HCT116 (cell line): ENCODE results near the gene TNFRSF9. TPM values are rescaled to one million over a fixed set of nuclear protein-coding genes. Genes with fewer than 3 reads are reported as not detected.

Source experiments
- ATAC-seq: fragments of 200-7000 bp; cut with Tn5 transposase; 2 replicates; pipeline ENCODE4 v1.9.1; 2020; ENCODE audit warnings: mild to moderate bottlenecking, moderate library complexity
- BruUV-seq: library from RNA; stranded (reverse); fragments of 400-500 nt; replicated peaks from 2 replicates; lab custom pipeline; 2021; lab: Mats Ljungman, UMichigan
- CTCF ChIA-PET: fragments of 300-600 bp; sonication (Branson Sonifier 250); formaldehyde crosslinking; loops from one replicate; lab custom pipeline; 2021; ENCODE audit warnings: antibody characterized with exemption; lab: Charles Lee
- POLR2A ChIA-PET: fragments of 300-600, 350-600 bp; sonication (Branson Sonifier 250); formaldehyde crosslinking; loops from one replicate; lab custom pipeline; 2021; ENCODE audit warnings: antibody characterized with exemption; lab: Charles Lee
- RAD21 ChIA-PET, 2 experiments: fragments of 300-600 bp; sonication (Branson Sonifier 250); formaldehyde crosslinking; loops; one replicate each; lab custom pipeline; 2023; ENCODE audit warnings: low total read pairs in 2 of 2; ENCODE audit not compliant: uncharacterized antibody in 2 of 2, unreplicated experiment in 2 of 2, low non-redundant PET in 1 of 2; lab: Charles Lee
- DNase-seq: peaks from one replicate; pipeline ENCODE4 v3.0.0-alpha.2; 2010; ENCODE audit warnings: low read depth, low spot score
- H2AFZ ChIP-seq: fragments of 200-600 bp; shearing (Covaris generic), sonication (generic); 2 replicates; pipeline ENCODE4 v1.6.1; 2017; ENCODE audit warnings: low read depth, mixed run types, mixed read lengths, antibody characterized with exemption, low read length; ENCODE audit not compliant: poor library complexity, severe bottlenecking
- H3K27ac ChIP-seq: 2 replicates; pipeline ENCODE4 v1.5.1; 2012; ENCODE audit warnings: low read depth, low read length
- H3K27me3 ChIP-seq: fragments of 200-600 bp; sonication (generic); 2 replicates; pipeline ENCODE4 v1.6.1; 2016; ENCODE audit warnings: mixed run types, low read length, mixed read lengths; ENCODE audit not compliant: insufficient read depth
- H3K36me3 ChIP-seq, 2 experiments: fragments of 200-500 bp in 1 of 2; fragments of 200-600 bp in 1 of 2; sonication (Bioruptor generic) in 1 of 2; sonication (generic) in 1 of 2; 2 replicates each; pipeline versions ENCODE4 v1.5.1 to v1.6.1; 2014 to 2016; ENCODE audit warnings: low read length in 2 of 2, inconsistent platforms in 1 of 2, mixed read lengths in 1 of 2, mixed run types in 1 of 2; ENCODE audit not compliant: insufficient read depth in 2 of 2, control insufficient read depth in 1 of 2
- H3K4me1 ChIP-seq, 2 experiments: fragments of 200-600 bp in 1 of 2; sonication (generic) in 1 of 2; 2 replicates each; pipeline versions ENCODE4 v1.5.1 to v1.6.1; 2012 to 2017; ENCODE audit warnings: low read length in 2 of 2, inconsistent platforms in 1 of 2, mild to moderate bottlenecking in 1 of 2, mixed read lengths in 1 of 2, mixed run types in 1 of 2, moderate library complexity in 1 of 2; ENCODE audit not compliant: insufficient read depth in 2 of 2, control insufficient read depth in 1 of 2
- H3K4me2 ChIP-seq: fragments of 200-600 bp; sonication (generic); 2 replicates; pipeline ENCODE4 v1.6.1; 2017; ENCODE audit warnings: mixed run types, low read length, mixed read lengths
- H3K4me3 ChIP-seq, 2 experiments: fragments of 200-600 bp in 1 of 2; sonication (generic) in 1 of 2; replicated peaks in 1 of 2; 2 replicates each; pipeline ENCODE4 v1.5.1; 2011 to 2016; ENCODE audit warnings: low read length in 2 of 2, control low read depth in 1 of 2, low read depth in 1 of 2, mild to moderate bottlenecking in 1 of 2, mixed read lengths in 1 of 2, mixed run types in 1 of 2
- H3K79me2 ChIP-seq: fragments of 200-600 bp; sonication (generic); 2 replicates; pipeline ENCODE4 v1.6.1; 2017; ENCODE audit warnings: mild to moderate bottlenecking, mixed run types, low read length, moderate library complexity, mixed read lengths; ENCODE audit not compliant: insufficient read depth
- H3K9ac ChIP-seq: fragments of 200-600 bp; sonication (generic); 2 replicates; pipeline ENCODE4 v1.6.1; 2016; ENCODE audit warnings: low read length, mixed read lengths
- H3K9me2 ChIP-seq: fragments of 200-600 bp; sonication (generic), shearing (Covaris generic); 2 replicates; pipeline ENCODE4 v1.6.1; 2017; ENCODE audit warnings: mixed run types, mild to moderate bottlenecking, moderate library complexity; ENCODE audit not compliant: insufficient read depth
- H3K9me3 ChIP-seq, 2 experiments: fragments of 200-500 bp in 1 of 2; fragments of 200-600 bp in 1 of 2; sonication (Bioruptor generic) in 1 of 2; sonication (generic) in 1 of 2; 2 replicates each; pipeline ENCODE4 v1.6.1; 2014 to 2017; ENCODE audit warnings: low read length in 2 of 2, mixed read lengths in 2 of 2, inconsistent platforms in 1 of 2, low read depth in 1 of 2, mild to moderate bottlenecking in 1 of 2, mixed run types in 1 of 2, moderate library complexity in 1 of 2; ENCODE audit not compliant: control insufficient read depth in 1 of 2, insufficient read depth in 1 of 2
- H4K20me1 ChIP-seq: fragments of 200-600 bp; sonication (generic), shearing (Covaris generic); 2 replicates; pipeline ENCODE4 v1.6.1; 2017; ENCODE audit warnings: mixed run types, mild to moderate bottlenecking, moderate library complexity; ENCODE audit not compliant: insufficient read depth
- ATF3 ChIP-seq: IDR thresholded peaks from 2 replicates; pipeline ENCODE4 v1.6.1; 2012
- CBX3 ChIP-seq: IDR thresholded peaks from 2 replicates; pipeline ENCODE4 v1.6.1; 2012; ENCODE audit warnings: low read depth
- CEBPB ChIP-seq: IDR thresholded peaks from 2 replicates; pipeline ENCODE4 v1.6.1; 2012; ENCODE audit warnings: low read depth
- EGR1 ChIP-seq: IDR thresholded peaks from 2 replicates; pipeline ENCODE4 v1.6.1; 2012; ENCODE audit warnings: low read depth
- ELF1 ChIP-seq: IDR thresholded peaks from 2 replicates; pipeline ENCODE4 v1.6.1; 2012; ENCODE audit warnings: low read depth, borderline replicate concordance
- EZH2 ChIP-seq: fragments of 200-600 bp; sonication (generic); IDR thresholded peaks from 2 replicates; pipeline ENCODE4 v1.6.1; 2017; ENCODE audit warnings: antibody characterized with exemption, mixed run types
- EZH2phosphoT487 ChIP-seq: fragments of 200-600 bp; IDR thresholded peaks from 2 replicates; pipeline ENCODE4 v1.6.1; 2018; ENCODE audit warnings: antibody characterized with exemption, borderline replicate concordance
- FOSL1 ChIP-seq: IDR thresholded peaks from 2 replicates; pipeline ENCODE4 v1.6.1; 2012; ENCODE audit warnings: low read depth
- JUND ChIP-seq: IDR thresholded peaks from 2 replicates; pipeline ENCODE4 v1.6.1; 2012
- POLR2A ChIP-seq: IDR thresholded peaks from 2 replicates; pipeline ENCODE4 v1.7.0; 2011; ENCODE audit warnings: borderline replicate concordance; ENCODE audit not compliant: insufficient read depth, insufficient read length; ENCODE audit errors: extremely low read depth
- POLR2AphosphoS5 ChIP-seq: IDR thresholded peaks from 2 replicates; pipeline ENCODE4 v1.6.1; 2011; ENCODE audit warnings: mild to moderate bottlenecking, low read depth, low read length, moderate library complexity
- RAD21 ChIP-seq: IDR thresholded peaks from 2 replicates; pipeline ENCODE4 v1.6.1; 2012; ENCODE audit warnings: low read depth, mild to moderate bottlenecking
- REST ChIP-seq: IDR thresholded peaks from 2 replicates; pipeline ENCODE4 v1.6.1; 2012; ENCODE audit warnings: low read depth
- SIN3A ChIP-seq: IDR thresholded peaks from 2 replicates; pipeline ENCODE4 v1.6.1; 2012; ENCODE audit warnings: low read depth
- SP1 ChIP-seq: IDR thresholded peaks from 2 replicates; pipeline ENCODE4 v1.6.1; 2012; ENCODE audit warnings: low read depth
- SRF ChIP-seq: IDR thresholded peaks from 2 replicates; pipeline ENCODE4 v1.6.1; 2012; ENCODE audit warnings: low read depth
- TCF7L2 ChIP-seq: IDR thresholded peaks from 2 replicates; pipeline ENCODE4 v1.7.0; 2011; ENCODE audit warnings: borderline replicate concordance, inconsistent platforms; ENCODE audit not compliant: insufficient read depth, insufficient read length; ENCODE audit errors: extremely low read depth
- YY1 ChIP-seq: IDR thresholded peaks from 2 replicates; pipeline ENCODE4 v1.6.1; 2011; ENCODE audit warnings: low read length, low read depth, moderate library complexity, mild to moderate bottlenecking; ENCODE audit not compliant: insufficient replicate concordance; ENCODE audit errors: extremely low read depth
- ZFX ChIP-seq: fragments of 450-650 bp; IDR thresholded peaks from 2 replicates; pipeline ENCODE4 v1.6.1; 2017
- ZNF274 ChIP-seq: fragments of 200-500 bp; sonication (Bioruptor generic); IDR thresholded peaks from 2 replicates; pipeline ENCODE4 v1.6.1; 2014; ENCODE audit warnings: mild to moderate bottlenecking, low read depth, low read length, inconsistent platforms
- intact Hi-C: fragments of 100-400 bp; cut with micrococcal nuclease; formaldehyde crosslinking; loops from 2 replicates; pipeline ENCODE4 v1.10.0; 2022
- total RNA-seq: library from RNA; stranded (reverse); gene quantifications from one replicate; pipeline ENCODE4 v1.2.1, GENCODE V29; 2021; ENCODE audit not compliant: unreplicated experiment
- TF ChIP-seq, protein P1 (sequence below): IDR thresholded peaks from 2 replicates; pipeline ENCODE4 v1.6.1; 2012
- TF ChIP-seq, protein P2 (sequence below), 3 experiments: fragments of 200-600 bp in 1 of 3; sonication (generic) in 1 of 3; IDR thresholded peaks in 2 of 3; conservative IDR thresholded peaks in 1 of 3; 2 replicates each; pipeline ENCODE4 v1.5.1; 2012 to 2017; ENCODE audit warnings: low read depth in 2 of 3, low read length in 2 of 3, antibody characterized with exemption in 1 of 3, borderline replicate concordance in 1 of 3, control low read depth in 1 of 3, mild to moderate bottlenecking in 1 of 3, mixed read lengths in 1 of 3, mixed run types in 1 of 3, moderate library complexity in 1 of 3; ENCODE audit not compliant: insufficient read depth in 1 of 3

The TNFRSF9 gene
- total RNA-seq, 1 experiment from 2014 or later, result 0.20 TPM

GRCh38 chr1:7902478-7903085 is 38.1 kb downstream of the TNFRSF9 start:
- CTCF ChIA-PET, result interaction anchor here (0.6 to 3.7 kb wide), 4 partner anchors 95 to 411 kb away, joined by 3 to 13 read pairs (median 8); no protein-coding TSS in a partner anchor
- peak; percentile 93 for TF ChIP-seq TCF7L2
- TF ChIP-seq EGR1, result no peak
- TF ChIP-seq SRF, result no peak
- TF ChIP-seq POLR2AphosphoS5, result no peak
- TF ChIP-seq ZNF274, result no peak
- no peak for TF ChIP-seq EZH2phosphoT487
- TF ChIP-seq YY1, result peak; percentile 13
- no peak for TF ChIP-seq JUND
- no peak for TF ChIP-seq REST
- no peak for TF ChIP-seq CEBPB
- TF ChIP-seq CBX3, result no peak
- no peak for TF ChIP-seq FOSL1
- no peak for TF ChIP-seq POLR2A
- TF ChIP-seq, protein P1, sequence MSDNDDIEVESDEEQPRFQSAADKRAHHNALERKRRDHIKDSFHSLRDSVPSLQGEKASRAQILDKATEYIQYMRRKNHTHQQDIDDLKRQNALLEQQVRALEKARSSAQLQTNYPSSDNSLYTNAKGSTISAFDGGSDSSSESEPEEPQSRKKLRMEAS, result no peak
- TF ChIP-seq ELF1, result no peak
- no peak for TF ChIP-seq SP1
- TF ChIP-seq, protein P2, sequence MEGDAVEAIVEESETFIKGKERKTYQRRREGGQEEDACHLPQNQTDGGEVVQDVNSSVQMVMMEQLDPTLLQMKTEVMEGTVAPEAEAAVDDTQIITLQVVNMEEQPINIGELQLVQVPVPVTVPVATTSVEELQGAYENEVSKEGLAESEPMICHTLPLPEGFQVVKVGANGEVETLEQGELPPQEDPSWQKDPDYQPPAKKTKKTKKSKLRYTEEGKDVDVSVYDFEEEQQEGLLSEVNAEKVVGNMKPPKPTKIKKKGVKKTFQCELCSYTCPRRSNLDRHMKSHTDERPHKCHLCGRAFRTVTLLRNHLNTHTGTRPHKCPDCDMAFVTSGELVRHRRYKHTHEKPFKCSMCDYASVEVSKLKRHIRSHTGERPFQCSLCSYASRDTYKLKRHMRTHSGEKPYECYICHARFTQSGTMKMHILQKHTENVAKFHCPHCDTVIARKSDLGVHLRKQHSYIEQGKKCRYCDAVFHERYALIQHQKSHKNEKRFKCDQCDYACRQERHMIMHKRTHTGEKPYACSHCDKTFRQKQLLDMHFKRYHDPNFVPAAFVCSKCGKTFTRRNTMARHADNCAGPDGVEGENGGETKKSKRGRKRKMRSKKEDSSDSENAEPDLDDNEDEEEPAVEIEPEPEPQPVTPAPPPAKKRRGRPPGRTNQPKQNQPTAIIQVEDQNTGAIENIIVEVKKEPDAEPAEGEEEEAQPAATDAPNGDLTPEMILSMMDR (IDR thresholded peaks at IDR 0.05 in 2 of 3, conservative IDR thresholded peaks at IDR 0.05 in 1 of 3; ENCODE audit: borderline replicate concordance in 1 of 3, insufficient read depth in 1 of 3, low read depth in 2 of 3, low read length in 2 of 3), result peak; percentile 60 to 78 (median 74)
- no peak for TF ChIP-seq ZFX
- no peak for TF ChIP-seq SIN3A
- peak; percentile 87 for TF ChIP-seq RAD21
- no peak for TF ChIP-seq EZH2
- no peak for TF ChIP-seq ATF3

More at GRCh38 chr1:7902478-7903085, 38.1 kb downstream of the TNFRSF9 start:
- Histone ChIP-seq H2AFZ (peak overlapping the region; percentile 37), H3K9ac (no peak overlapping the region), H3K36me3 (no peaks in the 10 kb centered on the region), H3K9me2 (no peaks in the 10 kb centered on the region), H3K4me3 (peak overlapping the region in 1 of 2 experiments; percentile 17; a peak in 2 of 4 replicates), H3K27ac (no peak overlapping the region), H3K27me3 (no peaks in the 10 kb centered on the region), H4K20me1 (no peaks in the 10 kb centered on the region), H3K9me3 (no peaks in the 10 kb centered on the region), H3K79me2 (no peaks in the 10 kb centered on the region), H3K4me2 (peak overlapping the region; percentile 61), H3K4me1 (peaks cover 0 to 5% of the 10 kb centered on the region in 2 experiments; a peak in 1 of 4 replicates)
- ATAC-seq, result peak; percentile 96
- ChIA-PET RAD21 (interaction anchor here (0.6 to 1.7 kb wide), 2 partner anchors 94 to 275 kb away, joined by 5 read pairs; no protein-coding TSS in a partner anchor), POLR2A (no interaction called here)
- no TSS peak for BruUV-seq
- peak; percentile 67 for DNase-seq
- intact Hi-C loops, result loop anchor here (1.0 kb wide), 2 partner anchors 94 to 235 kb away; no protein-coding TSS in a partner anchor
